ENCODE measurements around the gene FLACC1. TPM values are rescaled to one million over a fixed set of nuclear protein-coding genes. Genes with fewer than 3 reads are reported as not detected.

The FLACC1 gene
- total and polyA plus RNA-seq, 9 of the 15 experiments (the other 6 are each of a cell fraction or from before 2014, with no cell fraction given): 0.07 to 0.68 (median 0.22) TPM; not detected in 2

DNA sequence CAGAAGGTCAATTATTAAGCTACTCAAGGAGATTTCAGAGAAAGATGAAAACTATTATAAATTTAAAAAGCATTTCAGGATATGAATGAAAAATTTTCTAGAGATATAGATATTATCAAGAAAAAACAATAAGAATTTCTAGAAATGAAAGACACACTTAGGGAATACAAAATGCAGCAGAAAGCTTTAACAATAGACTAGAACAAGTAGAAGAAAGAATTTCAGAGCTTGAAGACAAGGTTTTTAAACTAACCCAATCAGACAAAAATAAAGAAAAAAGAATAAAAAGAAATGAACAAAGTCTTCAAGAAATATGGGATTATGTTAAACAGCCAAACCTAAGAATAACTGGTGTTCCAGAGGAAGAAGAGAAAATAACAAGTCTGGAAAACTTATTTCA lies 34.4 kb downstream of the FLACC1 start:
- Histone ChIP-seq H3K4me1 (replicated peaks in 1 of 2; ENCODE audit: control insufficient read depth in 2 of 2, insufficient read depth in 2 of 2, low read length in 2 of 2) (no peaks in the 10 kb centered on the region), H3K9me1 (ENCODE audit: control insufficient read depth, insufficient read depth, low read length) (no peaks in the 10 kb centered on the region), H3K4me3 (no peak overlapping the region), H4K20me1 (replicated peaks; ENCODE audit: control insufficient read depth, insufficient read depth, low read length) (no peaks in the 10 kb centered on the region), H3K36me3 (ENCODE audit: control insufficient read depth, insufficient read depth, low read length) (no peaks in the 10 kb centered on the region), H3K27ac (ENCODE audit: extremely low read depth, low read depth, low read length) (no peak overlapping the region), H3K9me3 (replicated peaks; ENCODE audit: control insufficient read depth, insufficient read depth, low read depth, low read length) (no peaks in the 10 kb centered on the region), H3K27me3 (ENCODE audit: control insufficient read depth in 2 of 2, insufficient read depth in 2 of 2, low read length in 2 of 2) (no peaks in the 10 kb centered on the region), H3K9ac (ENCODE audit: insufficient read depth in 1 of 2, low read depth in 2 of 2, low read length in 2 of 2) (no peak overlapping the region), H3K4me2 (ENCODE audit: insufficient read depth, low read length) (no peak overlapping the region), H2AFZ (ENCODE audit: low read depth, low read length) (no peak overlapping the region), H3K79me2 (ENCODE audit: control insufficient read depth, insufficient read depth, low read length) (no peaks in the 10 kb centered on the region)
- DNase-seq (ENCODE audit: extremely low read depth in 1 of 4, low spot score in 3 of 4): no peak
- no peak for FAIRE-seq
- intact Hi-C loops (cut with micrococcal nuclease): no loop called here
- TF ChIP-seq, protein P1, sequence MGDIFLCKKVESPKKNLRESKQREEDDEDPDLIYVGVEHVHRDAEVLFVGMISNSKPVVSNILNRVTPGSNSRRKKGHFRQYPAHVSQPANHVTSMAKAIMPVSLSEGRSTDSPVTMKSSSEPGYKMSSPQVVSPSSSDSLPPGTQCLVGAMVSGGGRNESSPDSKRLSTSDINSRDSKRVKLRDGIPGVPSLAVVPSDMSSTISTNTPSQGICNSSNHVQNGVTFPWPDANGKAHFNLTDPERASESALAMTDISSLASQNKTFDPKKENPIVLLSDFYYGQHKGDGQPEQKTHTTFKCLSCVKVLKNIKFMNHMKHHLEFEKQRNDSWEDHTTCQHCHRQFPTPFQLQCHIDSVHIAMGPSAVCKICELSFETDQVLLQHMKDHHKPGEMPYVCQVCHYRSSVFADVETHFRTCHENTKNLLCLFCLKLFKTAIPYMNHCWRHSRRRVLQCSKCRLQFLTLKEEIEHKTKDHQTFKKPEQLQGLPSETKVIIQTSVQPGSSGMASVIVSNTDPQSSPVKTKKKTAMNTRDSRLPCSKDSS (IDR thresholded peaks at IDR 0.05; ENCODE audit: low read depth, partially characterized antibody): peak; percentile 60
- TF ChIP-seq GTF2E2 (tag; IDR thresholded peaks at IDR 0.05): no peak
- TF ChIP-seq, protein P2, sequence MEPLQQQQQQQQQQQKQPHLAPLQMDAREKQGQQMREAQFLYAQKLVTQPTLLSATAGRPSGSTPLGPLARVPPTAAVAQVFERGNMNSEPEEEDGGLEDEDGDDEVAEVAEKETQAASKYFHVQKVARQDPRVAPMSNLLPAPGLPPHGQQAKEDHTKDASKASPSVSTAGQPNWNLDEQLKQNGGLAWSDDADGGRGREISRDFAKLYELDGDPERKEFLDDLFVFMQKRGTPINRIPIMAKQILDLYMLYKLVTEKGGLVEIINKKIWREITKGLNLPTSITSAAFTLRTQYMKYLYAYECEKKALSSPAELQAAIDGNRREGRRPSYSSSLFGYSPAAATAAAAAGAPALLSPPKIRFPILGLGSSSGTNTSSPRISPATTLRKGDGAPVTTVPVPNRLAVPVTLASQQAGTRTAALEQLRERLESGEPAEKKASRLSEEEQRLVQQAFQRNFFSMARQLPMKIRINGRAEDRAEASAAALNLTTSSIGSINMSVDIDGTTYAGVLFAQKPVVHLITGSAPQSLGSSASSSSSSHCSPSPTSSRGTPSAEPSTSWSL (CRISPR knock-in tag; IDR thresholded peaks at IDR 0.05; ENCODE audit: borderline replicate concordance): no peak
- peak; percentile 42; the same call in 1 of the 2 replicates for TF ChIP-seq TRIM28 (IDR thresholded peaks at IDR 0.05)
- BruUV-seq (replicated peaks): no TSS peak
- ATAC-seq: no peak
- ChIA-PET POLR2A (interaction anchor here (1.2 kb wide), 1 partner anchor 14 kb away, joined by 4 read pairs; no protein-coding TSS in a partner anchor), CTCF (ENCODE audit: low intra/inter-chr PET ratio) (no interaction called here)
- in situ Hi-C loops (cut with MboI): no loop called here
